ENCODE measurements around the gene FAM161A. TPM values are rescaled to one million over a fixed set of nuclear protein-coding genes. Genes with fewer than 3 reads are reported as not detected.
A peak's percentile ranks its signal among the peaks of the same experiment; 100 is the strongest.

The FAM161A gene
- total RNA-seq, 1 donor from 2014 or later = 6.9 TPM

DNA sequence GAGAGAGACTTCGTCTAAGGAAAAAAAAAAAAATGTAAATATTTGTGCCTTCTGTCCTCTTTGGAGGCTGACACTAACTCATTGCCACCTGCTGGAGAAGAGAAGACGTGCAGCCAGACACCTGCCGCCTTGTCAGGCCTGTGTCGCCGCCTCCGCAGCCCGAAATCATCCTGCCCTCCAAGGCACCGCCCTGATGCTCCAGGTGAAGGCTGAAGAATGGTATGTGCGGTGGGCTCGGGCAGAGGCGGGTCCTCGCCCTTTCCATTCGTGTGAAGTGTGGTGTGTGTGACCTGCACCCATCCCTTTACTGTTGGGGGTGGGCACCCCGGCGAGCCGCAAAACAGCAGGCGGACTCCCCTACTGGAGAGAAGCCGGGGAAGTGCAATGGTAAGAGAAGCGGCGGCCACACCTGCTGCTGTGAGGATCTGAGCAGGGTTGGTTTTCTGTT is 60.4 kb downstream of the FAM161A start:
- peaks cover 2% of the 10 kb centered on the region for H3K27me3 Mint-ChIP-seq (ENCODE audit: unreplicated experiment)
- no peak overlapping the region for H3K27ac Mint-ChIP-seq (ENCODE audit: unreplicated experiment)
- peak overlapping the region; percentile 29 for H3K4me3 Mint-ChIP-seq (ENCODE audit: unreplicated experiment)
- H3K9me3 Mint-ChIP-seq (ENCODE audit: unreplicated experiment) = no peaks in the 10 kb centered on the region
- no peaks in the 10 kb centered on the region for H3K36me3 Mint-ChIP-seq (ENCODE audit: low read depth, unreplicated experiment)
- TF ChIP-seq, protein P1, sequence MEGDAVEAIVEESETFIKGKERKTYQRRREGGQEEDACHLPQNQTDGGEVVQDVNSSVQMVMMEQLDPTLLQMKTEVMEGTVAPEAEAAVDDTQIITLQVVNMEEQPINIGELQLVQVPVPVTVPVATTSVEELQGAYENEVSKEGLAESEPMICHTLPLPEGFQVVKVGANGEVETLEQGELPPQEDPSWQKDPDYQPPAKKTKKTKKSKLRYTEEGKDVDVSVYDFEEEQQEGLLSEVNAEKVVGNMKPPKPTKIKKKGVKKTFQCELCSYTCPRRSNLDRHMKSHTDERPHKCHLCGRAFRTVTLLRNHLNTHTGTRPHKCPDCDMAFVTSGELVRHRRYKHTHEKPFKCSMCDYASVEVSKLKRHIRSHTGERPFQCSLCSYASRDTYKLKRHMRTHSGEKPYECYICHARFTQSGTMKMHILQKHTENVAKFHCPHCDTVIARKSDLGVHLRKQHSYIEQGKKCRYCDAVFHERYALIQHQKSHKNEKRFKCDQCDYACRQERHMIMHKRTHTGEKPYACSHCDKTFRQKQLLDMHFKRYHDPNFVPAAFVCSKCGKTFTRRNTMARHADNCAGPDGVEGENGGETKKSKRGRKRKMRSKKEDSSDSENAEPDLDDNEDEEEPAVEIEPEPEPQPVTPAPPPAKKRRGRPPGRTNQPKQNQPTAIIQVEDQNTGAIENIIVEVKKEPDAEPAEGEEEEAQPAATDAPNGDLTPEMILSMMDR (IDR thresholded peaks at IDR 0.05; ENCODE audit: unreplicated experiment) = peak; percentile 68
- peaks cover 10% of the 10 kb centered on the region for H3K4me1 Mint-ChIP-seq (ENCODE audit: unreplicated experiment)
- DNase-seq (ENCODE audit: low spot score) = peak; percentile 62

- peaks cover 10% of the 10 kb centered on the region for H3K4me1 Mint-ChIP-seq (ENCODE audit: unreplicated experiment)
- no peak overlapping the region for H3K4me3 Mint-ChIP-seq (ENCODE audit: unreplicated experiment)
- no peaks in the 10 kb centered on the region for H3K36me3 Mint-ChIP-seq (ENCODE audit: low read depth, unreplicated experiment)
- H3K27ac Mint-ChIP-seq (ENCODE audit: unreplicated experiment) = no peak overlapping the region
- TF ChIP-seq, protein P1 (IDR thresholded peaks at IDR 0.05; ENCODE audit: unreplicated experiment) = no peak
- no peak for DNase-seq (ENCODE audit: low spot score)
- H3K9me3 Mint-ChIP-seq (ENCODE audit: unreplicated experiment) = no peaks in the 10 kb centered on the region
- H3K27me3 Mint-ChIP-seq (ENCODE audit: unreplicated experiment) = peaks cover 2% of the 10 kb centered on the region
Observed at GRCh38 chr2:61792355-61792890, 61.4 kb downstream of the FAM161A start.

GRCh38 chr2:61789807-61790602 is 63.9 kb downstream of the FAM161A start:
- Mint-ChIP-seq H3K27me3 (ENCODE audit: unreplicated experiment) (peaks cover 2% of the 10 kb centered on the region), H3K36me3 (ENCODE audit: low read depth, unreplicated experiment) (no peaks in the 10 kb centered on the region), H3K27ac (ENCODE audit: unreplicated experiment) (no peak overlapping the region), H3K4me3 (ENCODE audit: unreplicated experiment) (no peak overlapping the region), H3K4me1 (ENCODE audit: unreplicated experiment) (peaks cover 8% of the 10 kb centered on the region), H3K9me3 (ENCODE audit: unreplicated experiment) (no peaks in the 10 kb centered on the region)
- TF ChIP-seq, protein P1 (IDR thresholded peaks at IDR 0.05; ENCODE audit: unreplicated experiment) = no peak
- no peak for DNase-seq (ENCODE audit: low spot score)

- no peak for DNase-seq (ENCODE audit: low spot score)
- Mint-ChIP-seq H3K27ac (ENCODE audit: unreplicated experiment) (no peak overlapping the region), H3K27me3 (ENCODE audit: unreplicated experiment) (no peaks in the 10 kb centered on the region), H3K36me3 (ENCODE audit: low read depth, unreplicated experiment) (no peaks in the 10 kb centered on the region), H3K4me1 (ENCODE audit: unreplicated experiment) (peaks cover 6% of the 10 kb centered on the region), H3K4me3 (ENCODE audit: unreplicated experiment) (no peak overlapping the region), H3K9me3 (ENCODE audit: unreplicated experiment) (no peaks in the 10 kb centered on the region)
- TF ChIP-seq, protein P1 (IDR thresholded peaks at IDR 0.05; ENCODE audit: unreplicated experiment) = no peak
Observed at GRCh38 chr2:61787941-61788563, 65.8 kb downstream of the FAM161A start.

DNA sequence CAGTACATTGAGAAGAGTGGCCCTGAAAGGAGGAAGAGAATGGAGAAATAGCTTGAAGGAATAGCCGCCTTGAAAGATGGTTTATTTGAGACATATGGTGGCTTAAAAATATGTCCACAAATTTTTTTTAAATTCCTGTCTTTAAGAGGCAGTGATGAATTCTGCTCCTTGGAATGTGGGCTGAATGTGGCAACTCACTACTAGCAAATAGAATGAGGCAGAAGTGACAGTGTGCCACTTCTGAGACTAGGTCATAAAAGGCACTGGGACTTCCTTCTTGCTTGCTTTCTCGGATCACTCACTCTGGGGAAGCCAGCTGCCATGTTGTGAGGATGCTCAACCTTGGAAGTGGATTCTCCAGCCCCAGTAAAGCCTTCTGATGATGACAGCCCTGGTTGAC is 67.0 kb downstream of the FAM161A start:
- H3K4me1 Mint-ChIP-seq (ENCODE audit: unreplicated experiment) = no peaks in the 10 kb centered on the region
- H3K27me3 Mint-ChIP-seq (ENCODE audit: unreplicated experiment) = no peaks in the 10 kb centered on the region
- no peaks in the 10 kb centered on the region for H3K36me3 Mint-ChIP-seq (ENCODE audit: low read depth, unreplicated experiment)
- no peak overlapping the region for H3K27ac Mint-ChIP-seq (ENCODE audit: unreplicated experiment)
- no peaks in the 10 kb centered on the region for H3K9me3 Mint-ChIP-seq (ENCODE audit: unreplicated experiment)
- TF ChIP-seq, protein P1 (IDR thresholded peaks at IDR 0.05; ENCODE audit: unreplicated experiment) = no peak
- no peak overlapping the region for H3K4me3 Mint-ChIP-seq (ENCODE audit: unreplicated experiment)
- no peak for DNase-seq (ENCODE audit: low spot score)

Measured in endothelial cell (in vitro differentiated cells).